ENCODE results near the gene KIRREL3.

KIRREL3 gene

DNA sequence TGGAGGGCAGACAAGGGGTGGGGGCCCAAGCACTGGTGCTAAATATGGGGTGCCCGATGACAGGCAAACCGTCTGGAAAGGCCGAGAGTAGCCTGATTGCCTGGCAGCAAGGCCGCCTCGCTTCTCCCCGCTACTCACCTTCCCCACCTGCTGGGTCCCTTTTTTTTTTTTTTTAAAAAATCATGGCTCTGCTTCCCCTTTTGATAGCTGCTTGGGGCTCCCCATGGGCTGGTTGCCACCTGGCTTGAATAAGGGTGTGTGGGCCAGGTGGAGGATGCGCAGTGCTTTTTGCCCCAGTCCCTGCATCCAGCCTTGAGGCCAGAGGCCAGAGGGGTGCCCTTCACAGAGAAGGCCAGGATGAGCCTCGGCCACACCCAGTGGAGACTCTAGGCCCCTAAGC lies 533.1 kb downstream of the KIRREL3 start:
- DNase-seq (ENCODE audit: insufficient read length, low spot score) (no peak), FAIRE-seq (no peak)
- TF ChIP-seq, protein P1, sequence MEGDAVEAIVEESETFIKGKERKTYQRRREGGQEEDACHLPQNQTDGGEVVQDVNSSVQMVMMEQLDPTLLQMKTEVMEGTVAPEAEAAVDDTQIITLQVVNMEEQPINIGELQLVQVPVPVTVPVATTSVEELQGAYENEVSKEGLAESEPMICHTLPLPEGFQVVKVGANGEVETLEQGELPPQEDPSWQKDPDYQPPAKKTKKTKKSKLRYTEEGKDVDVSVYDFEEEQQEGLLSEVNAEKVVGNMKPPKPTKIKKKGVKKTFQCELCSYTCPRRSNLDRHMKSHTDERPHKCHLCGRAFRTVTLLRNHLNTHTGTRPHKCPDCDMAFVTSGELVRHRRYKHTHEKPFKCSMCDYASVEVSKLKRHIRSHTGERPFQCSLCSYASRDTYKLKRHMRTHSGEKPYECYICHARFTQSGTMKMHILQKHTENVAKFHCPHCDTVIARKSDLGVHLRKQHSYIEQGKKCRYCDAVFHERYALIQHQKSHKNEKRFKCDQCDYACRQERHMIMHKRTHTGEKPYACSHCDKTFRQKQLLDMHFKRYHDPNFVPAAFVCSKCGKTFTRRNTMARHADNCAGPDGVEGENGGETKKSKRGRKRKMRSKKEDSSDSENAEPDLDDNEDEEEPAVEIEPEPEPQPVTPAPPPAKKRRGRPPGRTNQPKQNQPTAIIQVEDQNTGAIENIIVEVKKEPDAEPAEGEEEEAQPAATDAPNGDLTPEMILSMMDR (IDR thresholded peaks at IDR 0.05; ENCODE audit: insufficient read depth, missing control alignments), result no peak

DNA sequence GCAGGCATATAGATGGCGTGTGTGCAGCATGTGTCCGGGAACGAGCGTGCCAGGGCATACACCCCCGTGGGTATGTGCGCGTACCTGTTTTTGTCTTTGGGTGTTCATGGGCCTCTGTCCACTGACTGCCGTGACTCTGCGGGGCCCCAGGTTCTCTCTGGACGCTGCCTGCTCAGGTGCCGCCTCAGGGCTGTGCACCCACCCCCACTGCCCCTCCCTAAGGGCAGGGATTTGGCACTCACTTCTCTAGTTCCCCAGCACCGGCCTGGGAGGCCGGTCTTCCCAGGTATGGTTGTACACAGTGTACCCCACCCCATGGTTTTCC lies 533.6 kb downstream of the KIRREL3 start:
- FAIRE-seq, result no peak
- no peak for DNase-seq (ENCODE audit: insufficient read length, low spot score)
- TF ChIP-seq, protein P1 (IDR thresholded peaks at IDR 0.05; ENCODE audit: insufficient read depth, missing control alignments), result no peak

DNA sequence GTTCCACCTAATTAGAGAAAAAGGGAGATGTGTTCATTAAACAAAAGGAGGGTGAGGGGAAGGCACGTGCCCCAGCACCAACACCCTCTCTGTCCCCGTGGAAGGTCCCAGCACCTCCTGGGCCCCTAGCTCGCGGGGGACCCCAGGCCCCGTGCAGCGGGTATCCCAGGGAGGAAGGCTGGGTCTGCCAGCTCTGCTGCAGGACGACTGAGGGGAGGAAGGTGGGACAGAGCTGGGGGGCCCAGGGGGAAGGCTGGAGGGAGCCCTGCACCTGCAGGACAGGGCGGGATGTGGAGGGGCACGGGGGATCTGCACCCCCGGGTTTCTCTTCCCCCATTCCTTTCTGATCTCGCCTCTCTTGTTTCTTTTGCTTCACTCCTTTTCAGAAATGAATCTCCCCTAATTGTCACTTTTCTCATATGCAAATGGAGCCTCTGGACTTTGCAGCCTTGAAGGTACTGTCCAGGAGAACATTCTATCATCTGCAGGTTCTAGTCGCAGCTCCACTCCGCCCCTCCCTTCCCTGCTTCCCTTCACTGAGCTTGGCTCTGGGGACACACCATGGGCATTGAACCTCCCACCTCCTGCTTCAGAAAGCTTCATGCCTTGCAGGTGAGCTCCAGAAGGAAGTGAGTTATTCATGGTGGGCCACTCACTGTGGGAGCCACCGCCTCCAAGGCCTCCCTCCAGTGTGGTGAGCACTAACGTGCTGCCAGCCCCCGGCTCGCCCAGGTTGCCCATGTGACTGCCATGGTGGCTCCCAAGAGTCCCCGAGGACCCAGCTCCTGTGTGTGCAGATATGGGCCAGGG lies 534.1 kb downstream of the KIRREL3 start:
- no peak for FAIRE-seq
- no peak for DNase-seq (ENCODE audit: insufficient read length, low spot score)
- TF ChIP-seq, protein P1 (IDR thresholded peaks at IDR 0.05; ENCODE audit: insufficient read depth, missing control alignments), result no peak

DNA sequence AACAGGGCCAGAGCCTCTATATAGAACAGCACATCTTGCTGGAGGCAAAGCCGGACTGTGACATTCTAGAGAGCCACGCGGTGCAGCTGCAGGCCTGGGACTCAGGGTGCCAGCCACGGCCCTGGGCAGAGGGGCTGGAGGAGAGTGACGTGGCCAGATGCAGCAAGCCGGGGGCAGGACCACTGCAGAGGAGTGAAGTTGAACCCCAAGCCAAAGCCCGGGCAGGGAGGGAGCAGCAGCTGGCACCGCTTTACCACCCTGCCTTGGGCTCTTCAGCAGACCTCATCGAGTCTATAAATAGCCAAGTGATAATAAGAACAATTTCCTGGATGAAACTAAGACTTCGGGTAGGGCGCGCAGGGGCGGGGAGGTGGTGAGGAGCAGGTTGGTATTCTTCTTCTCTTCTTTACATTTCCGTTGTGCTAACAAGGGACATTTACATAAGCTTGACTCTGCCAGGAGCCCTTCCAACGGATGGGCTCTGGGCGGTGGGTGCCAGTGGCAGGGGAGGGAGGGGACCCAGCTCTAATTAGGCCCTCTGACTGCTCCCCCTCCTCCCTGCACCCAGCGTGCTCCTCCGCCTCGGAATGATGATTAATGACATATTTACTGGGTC lies 534.9 kb downstream of the KIRREL3 start:
- TF ChIP-seq, protein P1 (IDR thresholded peaks at IDR 0.05; ENCODE audit: insufficient read depth, missing control alignments), result no peak
- no peak for DNase-seq (ENCODE audit: insufficient read length, low spot score)
- no peak for FAIRE-seq

DNA sequence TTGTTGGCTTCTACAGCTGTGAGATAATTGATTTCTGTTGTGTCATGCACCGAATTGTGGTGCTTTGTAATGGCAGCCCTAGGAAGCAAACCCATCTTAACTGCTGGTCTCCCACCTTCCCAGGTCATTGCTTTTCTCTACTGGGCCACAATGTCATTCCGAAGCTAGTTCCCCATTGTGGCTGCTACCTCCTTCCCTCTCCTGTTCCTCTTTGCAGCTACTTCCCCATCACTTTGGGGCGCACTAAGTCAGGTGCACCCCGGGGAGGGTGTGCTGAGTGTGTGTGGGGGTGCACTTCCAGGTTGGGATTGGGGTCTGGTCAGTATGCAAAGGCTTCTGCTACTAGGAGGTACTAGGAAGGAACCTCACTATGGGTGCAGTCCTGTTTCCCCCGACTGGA lies 535.8 kb downstream of the KIRREL3 start:
- no peak for DNase-seq (ENCODE audit: insufficient read length, low spot score)
- TF ChIP-seq, protein P1 (IDR thresholded peaks at IDR 0.05; ENCODE audit: insufficient read depth, missing control alignments), result no peak
- FAIRE-seq, result no peak

DNA sequence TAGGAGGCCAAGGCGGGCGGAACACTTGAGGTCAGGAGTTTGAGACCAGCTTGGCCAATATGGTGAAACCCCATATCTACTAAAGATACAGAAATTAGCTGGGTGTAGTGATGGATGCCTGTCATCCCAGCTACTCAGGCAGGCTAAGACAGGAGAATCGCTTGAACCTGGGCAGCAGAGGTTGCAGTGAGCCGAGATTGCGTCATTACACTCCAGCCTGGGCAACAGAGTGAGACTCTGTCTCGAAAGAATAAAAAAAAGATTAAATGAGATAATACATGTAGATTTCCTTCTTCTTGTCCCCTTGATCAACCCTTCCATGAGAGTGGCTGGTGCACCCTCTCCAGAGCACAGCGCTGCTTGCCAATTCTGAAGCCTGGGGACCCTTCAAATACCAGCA lies 538.1 kb downstream of the KIRREL3 start:
- no peak for DNase-seq (ENCODE audit: insufficient read length, low spot score)
- FAIRE-seq, result no peak
- TF ChIP-seq, protein P1 (IDR thresholded peaks at IDR 0.05; ENCODE audit: insufficient read depth, missing control alignments), result no peak

DNA sequence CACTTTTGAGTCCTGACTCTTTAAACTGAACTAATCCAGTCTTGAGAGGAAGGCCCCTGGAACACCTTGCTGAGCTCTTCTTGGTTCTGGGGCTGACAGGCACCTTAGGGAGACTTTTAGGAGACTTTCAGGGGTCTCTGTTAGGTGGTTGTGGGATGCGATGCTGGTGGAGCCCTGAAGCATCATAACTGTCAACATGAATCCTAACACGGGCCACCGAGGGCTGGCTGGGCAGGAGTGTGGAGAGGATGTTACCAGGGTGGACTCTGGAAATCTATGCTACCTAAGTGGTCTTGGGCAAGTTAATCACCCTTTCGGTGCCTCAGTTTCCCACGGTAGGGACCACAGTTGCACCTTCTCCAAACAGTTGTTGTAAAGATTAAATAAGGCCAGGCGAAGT lies 538.6 kb downstream of the KIRREL3 start:
- TF ChIP-seq, protein P1 (IDR thresholded peaks at IDR 0.05; ENCODE audit: insufficient read depth, missing control alignments), result no peak
- DNase-seq (ENCODE audit: insufficient read length, low spot score) (no peak), FAIRE-seq (no peak)

All from D721Med (cell line).